HG03280 (cell line): ENCODE results near the gene ZW10.
"Not testable (repeated sequence)": the region's sequence is repeated elsewhere in the genome, so short reads cannot be mapped to it uniquely, and the experiment has no call there.

Experiments used
- ATAC-seq: cut with Tn5 transposase; IDR thresholded peaks from one replicate; pipeline ENCODE4 v1.9.1; 2021; ENCODE audit warnings: mild to moderate bottlenecking, moderate library complexity; ENCODE audit not compliant: unreplicated experiment

The ZW10 gene

GRCh38 chr11:113703551-113703950, 69.9 kb downstream of the ZW10 start:
- not testable (repeated sequence) for ATAC-seq

GRCh38 chr11:113701491-113701890, 72.0 kb downstream of the ZW10 start:
- no peak for ATAC-seq

DNA sequence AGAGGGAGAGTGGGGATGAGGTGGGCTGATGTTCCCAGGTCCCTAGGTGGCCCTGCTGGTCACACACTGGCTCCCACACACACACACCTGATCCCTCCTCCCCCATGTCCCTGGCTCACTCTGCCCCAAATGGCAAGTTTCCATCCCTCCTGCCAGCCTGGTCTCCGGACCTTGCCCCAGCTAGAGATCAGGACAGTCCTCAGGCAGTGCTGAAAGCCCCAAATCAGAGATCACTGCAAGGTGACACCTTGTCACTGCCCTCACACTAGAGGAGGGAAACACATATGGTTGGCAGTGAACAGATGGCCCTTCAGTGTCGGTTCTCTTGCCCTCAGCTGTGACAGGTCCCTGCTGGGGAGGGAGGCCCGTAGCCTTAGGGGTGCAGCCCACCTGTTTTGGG, 75.0 kb downstream of the ZW10 start:
- no peak for ATAC-seq

DNA sequence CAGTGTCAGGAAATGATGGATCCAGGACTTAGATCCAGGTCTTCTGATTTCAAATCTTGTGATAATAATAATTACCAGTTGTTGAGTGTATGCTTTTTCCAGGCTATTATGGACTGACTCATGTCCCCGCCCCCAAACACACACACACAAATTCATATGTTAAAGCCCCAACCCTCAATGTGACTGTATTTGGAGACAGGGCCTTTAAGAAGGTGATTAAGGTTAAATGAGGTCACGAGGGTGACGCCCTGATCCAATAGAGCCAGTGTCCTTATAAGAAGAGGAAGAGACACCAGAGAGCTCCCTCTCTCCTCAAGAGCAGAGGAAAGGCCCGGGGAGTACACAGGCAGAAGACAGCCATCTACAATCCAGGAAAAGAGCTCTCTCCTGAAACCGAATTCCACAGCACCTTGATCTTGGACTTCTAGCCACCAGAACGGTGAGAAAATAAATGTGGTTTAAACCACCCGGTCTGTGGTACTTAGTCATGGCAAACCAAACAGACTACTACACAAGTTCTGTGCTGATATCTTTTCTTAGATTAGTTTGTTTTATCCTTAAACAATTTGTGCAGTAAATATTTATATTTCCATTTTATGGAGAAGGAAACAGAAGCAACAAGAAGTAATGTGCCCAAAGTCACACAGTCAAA, 75.6 kb downstream of the ZW10 start:
- no peak for ATAC-seq

GRCh38 chr11:113697111-113697510, 76.4 kb downstream of the ZW10 start:
- no peak for ATAC-seq

DNA sequence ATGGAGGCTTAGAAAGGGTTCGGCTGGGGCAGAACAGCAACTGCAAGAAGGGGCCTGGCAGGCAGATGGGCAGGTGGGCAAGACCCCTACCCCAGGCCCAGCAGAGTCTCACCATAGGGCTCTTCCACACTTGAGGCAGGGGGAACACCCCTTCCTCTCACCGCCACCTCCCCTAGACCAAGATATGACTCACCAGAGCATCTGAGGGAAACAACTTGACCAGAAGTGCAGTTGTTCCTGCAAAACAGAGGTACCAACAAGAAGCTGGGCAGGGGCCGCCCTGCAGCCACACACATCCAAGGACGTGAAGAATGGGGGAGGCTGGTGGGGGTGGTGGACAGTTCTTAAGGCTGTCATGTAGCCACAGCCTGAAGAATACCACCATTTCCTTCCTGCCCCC, 78.3 kb downstream of the ZW10 start:
- no peak for ATAC-seq

DNA sequence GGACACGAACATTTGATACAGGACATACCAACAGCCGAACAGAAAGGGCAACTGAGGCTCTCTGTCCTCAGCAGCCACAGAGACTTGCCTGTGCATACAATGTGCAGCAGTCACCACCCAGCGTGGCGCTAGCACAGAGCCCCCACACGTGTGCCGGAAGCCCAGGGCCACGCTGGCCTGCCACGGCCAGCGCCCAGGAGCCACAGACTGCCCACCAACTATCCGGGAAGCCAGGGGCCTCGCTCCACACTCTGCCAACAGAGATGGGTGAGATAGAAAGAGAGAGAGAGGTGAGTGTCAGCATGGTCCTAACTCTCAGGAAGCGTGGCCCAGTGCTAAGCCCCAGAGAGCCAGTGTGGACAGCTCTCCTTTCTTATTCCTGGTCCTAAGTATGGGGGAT, 79.1 kb downstream of the ZW10 start:
- no peak for ATAC-seq

DNA sequence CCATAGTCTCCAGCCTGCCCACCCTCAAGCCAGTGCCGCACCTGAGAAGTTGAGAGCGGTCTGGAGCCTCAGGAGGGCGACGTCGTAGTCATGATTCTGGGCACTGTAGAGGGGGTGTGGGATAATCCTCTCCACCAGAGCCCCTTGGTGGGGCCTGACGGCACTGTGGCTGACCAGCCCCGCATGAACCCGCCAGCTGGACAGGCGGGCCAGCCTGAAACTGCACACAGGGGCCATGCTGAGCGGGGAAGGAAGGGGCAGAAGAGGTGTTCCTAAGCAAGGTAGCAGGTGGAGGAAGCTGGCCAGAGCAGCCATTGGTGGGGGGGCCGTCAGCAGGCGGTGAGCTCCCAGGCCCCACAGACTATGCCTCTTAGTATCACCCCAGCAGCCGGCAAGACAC, 80.5 kb downstream of the ZW10 start:
- no peak for ATAC-seq

DNA sequence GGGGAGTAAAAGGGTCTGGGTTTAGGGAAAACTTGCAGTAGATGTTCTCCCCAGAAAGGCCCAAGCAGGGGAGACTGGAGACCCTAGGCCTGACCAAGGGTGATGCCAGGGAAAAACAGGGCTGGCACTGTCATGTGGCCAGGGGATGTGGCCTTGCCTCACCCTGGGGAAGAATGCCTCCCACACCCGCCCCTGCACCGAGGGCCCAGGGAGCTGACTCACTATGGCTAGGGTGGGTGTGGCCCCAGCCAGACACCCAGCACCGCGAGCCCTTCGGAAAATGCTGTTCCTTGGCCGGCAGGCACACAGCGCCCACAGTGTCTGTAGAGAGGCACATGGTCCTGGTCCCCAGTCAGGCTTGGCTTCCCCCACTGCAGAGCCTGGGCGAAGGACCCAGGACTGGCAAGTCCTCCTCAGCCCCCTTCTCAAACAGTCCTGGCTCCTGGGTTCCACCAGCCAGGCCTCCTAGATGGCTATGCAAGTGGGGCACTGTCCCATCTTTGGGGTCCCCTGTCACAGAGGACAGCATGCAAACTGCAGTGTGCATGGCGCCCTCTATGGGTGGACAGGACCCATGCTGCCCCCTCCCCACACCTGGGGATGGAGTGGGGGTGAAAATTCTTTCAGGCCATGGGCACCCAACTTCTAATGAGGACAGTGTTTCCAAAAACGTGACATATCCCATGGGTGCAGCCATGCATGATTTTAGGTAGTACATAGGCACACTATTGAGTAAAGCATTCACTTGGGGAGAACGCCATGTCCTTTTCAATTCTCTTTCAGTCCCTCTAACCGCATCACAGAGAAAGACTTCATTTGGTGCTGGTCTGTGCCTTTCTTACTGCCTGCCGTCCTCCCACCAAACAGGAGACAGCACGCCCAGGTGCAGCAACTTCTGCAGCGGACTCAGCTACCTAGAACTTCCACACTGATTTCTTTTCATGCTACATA, 82.6 kb downstream of the ZW10 start:
- no peak for ATAC-seq

- ATAC-seq, result no peak
Measured at GRCh38 chr11:113689768-113690618, 83.5 kb downstream of the ZW10 start.

DNA sequence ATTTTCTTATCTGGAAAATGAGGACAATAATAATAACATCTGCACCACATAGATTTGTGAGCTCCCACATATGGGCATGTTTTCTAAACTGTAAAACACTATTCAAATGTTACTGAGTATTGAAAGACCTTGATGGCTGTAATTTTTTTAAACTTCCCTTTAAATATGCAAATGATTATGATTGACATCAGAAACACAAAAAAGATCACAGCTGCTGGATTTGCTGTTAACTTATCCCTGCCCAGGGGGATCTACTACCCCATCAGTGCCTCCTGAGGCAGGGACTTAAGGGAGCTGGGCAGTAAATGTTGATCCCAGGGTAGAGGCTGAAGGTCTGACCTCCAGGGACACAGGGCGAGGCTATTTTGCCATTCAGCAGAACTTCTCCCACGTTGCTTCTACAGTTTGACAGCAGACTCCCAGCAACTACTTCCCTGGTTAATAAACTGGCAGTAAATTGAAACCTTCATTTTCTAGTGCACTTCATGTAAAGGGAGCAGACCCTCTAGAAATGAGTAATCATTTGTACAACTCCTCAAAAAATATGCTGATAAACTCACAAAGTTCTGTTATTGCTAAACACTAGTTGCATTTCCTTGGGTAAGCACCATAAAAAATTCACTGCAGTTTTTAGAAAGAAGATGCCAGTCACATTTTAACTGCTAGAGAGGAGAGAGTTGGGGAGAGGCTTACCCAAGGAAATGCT, 87.7 kb downstream of the ZW10 start:
- ATAC-seq, result no peak

- no peak for ATAC-seq
Measured at GRCh38 chr11:113684496-113684895, 89.0 kb downstream of the ZW10 start.

- ATAC-seq, result no peak
Measured at GRCh38 chr11:113683481-113684046, 89.9 kb downstream of the ZW10 start.
